B cell (primary cell): Measurements from ENCODE around the gene IBA57. TPM values are rescaled to one million over a fixed set of nuclear protein-coding genes. Genes with fewer than 3 reads are reported as not detected.

ENCODE experiments used
- ATAC-seq: fragments of 200-7000 bp; cut with Tn5 transposase; one replicate; pipeline ENCODE4 v1.10.0; 2021; ENCODE audit warnings: low read depth, mild to moderate bottlenecking, moderate number of reproducible peaks, moderate library complexity
- CTCF ChIA-PET: fragments of 350-600 bp; sonication (Branson Sonifier 250); formaldehyde crosslinking; loops from one replicate; lab custom pipeline; 2021; ENCODE audit warnings: antibody characterized with exemption, inconsistent platforms; lab: Charles Lee
- POLR2A ChIA-PET: fragments of 350-600 bp; sonication (Branson Sonifier 250); formaldehyde crosslinking; loops from one replicate; lab custom pipeline; 2021; ENCODE audit warnings: antibody characterized with exemption; lab: Charles Lee
- DNase-seq: peaks from one replicate; pipeline ENCODE4 v3.0.0; 2013
- H2AFZ ChIP-seq: 2 replicates; pipeline ENCODE4 v1.6.1; 2012; ENCODE audit warnings: mild to moderate bottlenecking, low read depth, low read length; ENCODE audit not compliant: insufficient read depth, poor library complexity, severe bottlenecking
- H3K27ac ChIP-seq, 2 donors: 1 replicate in 1 of 2; 2 replicates in 1 of 2; pipeline ENCODE4 v1.5.1; 2012 to 2013; ENCODE audit warnings: low read length in 2 of 2, mild to moderate bottlenecking in 2 of 2, moderate library complexity in 1 of 2
- H3K27me3 ChIP-seq, 4 experiments: fragments of 200-600 bp in 1 of 4; sonication (generic) in 1 of 4; replicated peaks in 1 of 4; 1 replicate in 2 of 4; 2 replicates in 2 of 4; pipeline versions ENCODE4 v1.6.1 to v1.7.0; 2013 to 2016; ENCODE audit warnings: low read length in 3 of 4, mild to moderate bottlenecking in 2 of 4, mixed read lengths in 1 of 4, moderate library complexity in 1 of 4; ENCODE audit not compliant: insufficient read depth in 4 of 4, control insufficient read depth in 3 of 4; ENCODE audit errors: control extremely low read depth in 1 of 4
- H3K36me3 ChIP-seq, 2 experiments: replicated peaks in 1 of 2; 1 replicate in 1 of 2; 2 replicates in 1 of 2; pipeline versions ENCODE4 v1.6.1 to v1.7.1; 2013; ENCODE audit warnings: low read length in 1 of 2; ENCODE audit not compliant: insufficient read depth in 2 of 2, control insufficient read depth in 1 of 2; ENCODE audit errors: control extremely low read depth in 1 of 2, extremely low read depth in 1 of 2
- H3K4me1 ChIP-seq, 2 donors: fragments of 200-600 bp in 1 of 2; sonication (generic) in 1 of 2; 1 replicate in 1 of 2; 2 replicates in 1 of 2; pipeline versions ENCODE4 v1.5.1 to v1.6.1; 2013 to 2017; ENCODE audit warnings: low read length in 2 of 2; ENCODE audit not compliant: control insufficient read depth in 2 of 2, insufficient read depth in 2 of 2
- H3K4me2 ChIP-seq: replicated peaks from 2 replicates; pipeline ENCODE3; 2012; ENCODE audit warnings: mild to moderate bottlenecking, low read depth, low read length; ENCODE audit not compliant: poor library complexity, severe bottlenecking
- H3K4me3 ChIP-seq, 5 experiments: fragments of 200-600 bp in 1 of 5; sonication (generic) in 1 of 5; 1 replicate in 3 of 5; 2 replicates in 2 of 5; pipeline versions ENCODE4 v1.5.1 to v1.7.0; 2011 to 2016; ENCODE audit warnings: low read length in 4 of 5, mild to moderate bottlenecking in 4 of 5, low read depth in 2 of 5, control low read depth in 1 of 5, moderate library complexity in 1 of 5; ENCODE audit not compliant: insufficient read depth in 1 of 5; ENCODE audit errors: control extremely low read depth in 1 of 5, extremely low read depth in 1 of 5
- H3K79me2 ChIP-seq: fragments of 200-600 bp; sonication (generic); one replicate; pipeline ENCODE4 v1.6.0; 2016; ENCODE audit warnings: low read length; ENCODE audit not compliant: control insufficient read depth, insufficient read depth
- H3K9ac ChIP-seq: fragments of 200-600 bp; sonication (generic); 2 replicates; pipeline ENCODE4 v1.6.1; 2017; ENCODE audit warnings: mild to moderate bottlenecking, low read length, moderate library complexity
- H3K9me3 ChIP-seq, 3 donors: one replicate each; pipeline versions ENCODE4 v1.6.1 to v1.7.1; 2013; ENCODE audit warnings: low read length in 2 of 3; ENCODE audit not compliant: control insufficient read depth in 2 of 3, insufficient read depth in 1 of 3; ENCODE audit errors: control extremely low read depth in 1 of 3
- H4K20me1 ChIP-seq: 2 replicates; pipeline ENCODE4 v1.6.0; 2012; ENCODE audit warnings: mild to moderate bottlenecking, low read length; ENCODE audit not compliant: insufficient read depth, control insufficient read depth, poor library complexity, severe bottlenecking
- H3K27ac Mint-ChIP-seq: one replicate; pipeline ENCODE4 v1.8.0; 2021; ENCODE audit warnings: mixed read lengths
- H3K27me3 Mint-ChIP-seq: one replicate; pipeline ENCODE4 v1.8.0; 2021; ENCODE audit warnings: mixed read lengths
- H3K4me1 Mint-ChIP-seq: one replicate; pipeline ENCODE4 v1.8.0; 2021; ENCODE audit warnings: mixed read lengths
- H3K4me3 Mint-ChIP-seq: one replicate; pipeline ENCODE4 v1.8.0; 2021; ENCODE audit warnings: mixed read lengths
- H3K9me3 Mint-ChIP-seq: one replicate; pipeline ENCODE4 v1.8.0; 2022; ENCODE audit warnings: mixed read lengths; ENCODE audit not compliant: insufficient read depth
- EZH2 ChIP-seq: IDR thresholded peaks from 2 replicates; pipeline ENCODE4 v1.6.1; 2012; ENCODE audit warnings: borderline replicate concordance, low read depth, mild to moderate bottlenecking, moderate library complexity, low read length; ENCODE audit not compliant: insufficient read depth, poor library complexity, severe bottlenecking
- WGBS: methylation state at CpG from one replicate; pipeline ENCODE4 v1.1.5; 2013; ENCODE audit warnings: missing lambda C conversion rate; ENCODE audit not compliant: insufficient coverage; 5-methylcytosine and 5-hydroxymethylcytosine counted together
- intact Hi-C: fragments of 100-400 bp; cut with micrococcal nuclease; formaldehyde crosslinking; loops from one replicate; pipeline ENCODE4 v1.10.0; 2022
- polyA plus RNA-seq: library from polyadenylated mRNA; depleted of rRNA; stranded (reverse); fragments of >200 nt; gene quantifications from 2 replicates; pipeline ENCODE4 v1.2.3, GENCODE V29; 2012
- total RNA-seq, 2 donors: library from RNA; stranded (reverse); fragments of 120-200 nt in 1 of 2; gene quantifications; 1 replicate in 1 of 2; 2 replicates in 1 of 2; pipeline versions ENCODE4 v1.2.3 to v1.2.4, GENCODE V29; 2013 to 2022
- TF ChIP-seq, protein P1 (sequence below): fragments of 200-600 bp; IDR thresholded peaks from one replicate; pipeline ENCODE4 v1.8.0; 2022; ENCODE audit warnings: antibody characterized with exemption, mild to moderate bottlenecking

Gene IBA57
- total and polyA plus RNA-seq, 2 donors (not counting 1 experiment from before 2014, with no cell fraction given) = 5.2 to 12.8 TPM

DNA sequence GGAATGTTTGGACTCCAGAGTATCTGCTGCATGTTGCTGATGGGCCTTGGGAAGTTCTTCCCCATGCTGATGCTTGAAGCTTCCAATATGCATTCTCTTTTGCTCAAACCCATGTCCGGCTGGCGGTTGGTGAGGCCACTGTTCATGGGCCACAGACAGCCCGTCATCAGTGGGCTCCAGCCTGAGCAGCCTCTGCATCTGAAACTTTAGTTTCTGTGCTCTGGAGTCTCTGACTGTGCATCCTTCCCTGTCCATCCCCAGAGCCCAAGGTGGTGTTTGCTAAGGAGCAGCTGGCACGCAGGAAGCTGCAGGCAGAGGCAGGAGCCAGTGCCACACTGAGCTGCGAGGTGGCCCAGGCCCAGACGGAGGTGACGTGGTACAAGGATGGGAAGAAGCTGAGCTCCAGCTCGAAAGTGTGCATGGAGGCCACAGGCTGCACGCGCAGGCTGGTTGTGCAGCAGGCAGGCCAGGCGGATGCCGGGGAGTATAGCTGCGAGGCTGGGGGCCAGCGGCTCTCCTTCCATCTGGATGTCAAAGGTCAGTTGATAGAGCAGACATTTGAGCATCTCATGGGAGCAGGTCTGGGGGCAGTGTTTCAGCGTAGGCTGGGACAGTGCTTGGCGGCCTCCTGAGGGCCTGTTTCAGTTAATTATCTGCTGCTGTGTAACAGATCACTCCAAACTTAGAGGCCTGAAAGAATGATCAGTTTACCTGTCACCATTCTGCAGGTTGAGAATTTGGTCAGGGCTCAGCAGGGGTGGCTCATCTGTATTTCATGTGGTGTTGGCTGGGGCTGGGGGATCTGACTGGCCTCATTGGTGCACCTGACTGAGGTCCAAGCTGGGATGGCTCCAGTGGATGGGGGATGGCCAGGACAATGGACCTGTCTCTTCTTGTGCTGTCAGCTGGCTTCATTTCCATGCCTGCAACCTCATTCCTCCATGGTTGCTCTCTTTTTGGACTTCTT lies 58.9 kb downstream of the IBA57 start:
- POLR2A ChIA-PET = no interaction called here
- no peaks in the 10 kb centered on the region for H3K4me1 ChIP-seq
- Mint-ChIP-seq H3K4me1 (peaks cover 2% of the 10 kb centered on the region), H3K27ac (no peak overlapping the region), H3K27me3 (no peaks in the 10 kb centered on the region), H3K9me3 (no peaks in the 10 kb centered on the region), H3K4me3 (no peak overlapping the region)
- CTCF ChIA-PET = no interaction called here
- no peak overlapping the region for H3K4me3 ChIP-seq
- no peaks in the 10 kb centered on the region for H3K79me2 ChIP-seq
- H3K4me2 ChIP-seq = no peak overlapping the region
- no peak for ATAC-seq
- H3K36me3 ChIP-seq = peaks cover 0 to 6% of the 10 kb centered on the region in 2 experiments
- H3K27ac ChIP-seq = no peak overlapping the region
- TF ChIP-seq EZH2 = no peak
- TF ChIP-seq, protein P1, sequence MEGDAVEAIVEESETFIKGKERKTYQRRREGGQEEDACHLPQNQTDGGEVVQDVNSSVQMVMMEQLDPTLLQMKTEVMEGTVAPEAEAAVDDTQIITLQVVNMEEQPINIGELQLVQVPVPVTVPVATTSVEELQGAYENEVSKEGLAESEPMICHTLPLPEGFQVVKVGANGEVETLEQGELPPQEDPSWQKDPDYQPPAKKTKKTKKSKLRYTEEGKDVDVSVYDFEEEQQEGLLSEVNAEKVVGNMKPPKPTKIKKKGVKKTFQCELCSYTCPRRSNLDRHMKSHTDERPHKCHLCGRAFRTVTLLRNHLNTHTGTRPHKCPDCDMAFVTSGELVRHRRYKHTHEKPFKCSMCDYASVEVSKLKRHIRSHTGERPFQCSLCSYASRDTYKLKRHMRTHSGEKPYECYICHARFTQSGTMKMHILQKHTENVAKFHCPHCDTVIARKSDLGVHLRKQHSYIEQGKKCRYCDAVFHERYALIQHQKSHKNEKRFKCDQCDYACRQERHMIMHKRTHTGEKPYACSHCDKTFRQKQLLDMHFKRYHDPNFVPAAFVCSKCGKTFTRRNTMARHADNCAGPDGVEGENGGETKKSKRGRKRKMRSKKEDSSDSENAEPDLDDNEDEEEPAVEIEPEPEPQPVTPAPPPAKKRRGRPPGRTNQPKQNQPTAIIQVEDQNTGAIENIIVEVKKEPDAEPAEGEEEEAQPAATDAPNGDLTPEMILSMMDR = no peak
- no peaks in the 10 kb centered on the region for H4K20me1 ChIP-seq
- WGBS = 92% methylated on average over 16 of the region's 16 CpGs
- no peak overlapping the region for H2AFZ ChIP-seq
- intact Hi-C loops = no loop called here
- no peak for DNase-seq
- no peak overlapping the region for H3K9ac ChIP-seq
- no peaks in the 10 kb centered on the region for H3K27me3 ChIP-seq
- peaks cover 0 to 12% (median 8%) of the 10 kb centered on the region in 3 donors for H3K9me3 ChIP-seq

DNA sequence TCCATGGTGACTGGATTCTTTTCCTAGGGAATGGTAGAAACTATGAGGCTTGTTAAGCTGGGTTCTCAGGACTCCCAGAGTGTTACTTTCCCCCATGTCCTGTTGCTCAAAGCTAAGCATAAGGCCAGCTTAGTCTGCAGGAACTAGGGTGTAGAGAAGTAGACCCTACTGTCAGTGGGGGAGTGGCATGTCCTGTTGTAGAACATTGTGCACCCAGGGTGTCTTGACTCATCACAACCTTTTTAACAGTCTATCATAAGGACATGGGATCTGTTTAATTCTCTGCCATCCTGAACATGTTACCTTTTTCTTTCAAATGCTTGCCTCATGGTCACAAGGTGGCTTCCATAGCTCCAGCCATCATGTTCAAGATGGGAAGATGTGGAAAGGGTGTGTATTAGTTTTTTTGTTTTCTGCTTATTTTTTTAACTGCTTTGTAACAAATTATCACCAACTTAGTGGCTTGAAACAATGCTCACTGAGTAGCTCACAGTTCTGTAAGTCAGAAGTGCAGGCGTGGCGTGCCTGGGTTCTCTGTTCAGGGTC lies 59.6 kb downstream of the IBA57 start:
- ATAC-seq (no peak), DNase-seq (no peak)
- H3K4me1 ChIP-seq = no peaks in the 10 kb centered on the region
- no peak overlapping the region for H3K4me2 ChIP-seq
- no peak overlapping the region for H3K27ac ChIP-seq
- WGBS = no CpG with 5 or more reads among the region's 2 CpGs
- H3K4me3 Mint-ChIP-seq = no peak overlapping the region
- no peak overlapping the region for H3K27ac Mint-ChIP-seq
- peaks cover 0 to 6% of the 10 kb centered on the region in 2 experiments for H3K36me3 ChIP-seq
- intact Hi-C loops = no loop called here
- no peaks in the 10 kb centered on the region for H3K9me3 Mint-ChIP-seq
- POLR2A ChIA-PET = no interaction called here
- CTCF ChIA-PET = no interaction called here
- peaks cover 2% of the 10 kb centered on the region for H3K4me1 Mint-ChIP-seq
- no peaks in the 10 kb centered on the region for H3K79me2 ChIP-seq
- TF ChIP-seq, protein P1 = no peak
- no peak for TF ChIP-seq EZH2
- H4K20me1 ChIP-seq = no peaks in the 10 kb centered on the region
- no peak overlapping the region for H2AFZ ChIP-seq
- no peak overlapping the region for H3K9ac ChIP-seq
- H3K27me3 Mint-ChIP-seq = no peaks in the 10 kb centered on the region
- H3K27me3 ChIP-seq = no peaks in the 10 kb centered on the region
- H3K9me3 ChIP-seq = peaks cover 0 to 12% (median 8%) of the 10 kb centered on the region in 3 donors
- H3K4me3 ChIP-seq = no peak overlapping the region
